ENCODE data around the gene PARD3B. TPM values are rescaled to one million over a fixed set of nuclear protein-coding genes. Genes with fewer than 3 reads are reported as not detected.

PARD3B gene
- total and polyA plus RNA-seq, 2 donors (not counting 1 experiment from before 2014, with no cell fraction given) = 7.4 to 20.6 TPM

- Histone ChIP-seq H3K4me2 (ENCODE audit: extremely low read depth, insufficient read depth, low read length) (no peak overlapping the region), H3K9ac (ENCODE audit: insufficient read depth, low read length) (no peak overlapping the region), H3K79me2 (ENCODE audit: control insufficient read depth, insufficient read depth, low read length) (no peaks in the 10 kb centered on the region), H3K27me3 (ENCODE audit: control insufficient read depth, insufficient read depth, low read length) (no peaks in the 10 kb centered on the region), H4K20me1 (ENCODE audit: control insufficient read depth, extremely low read depth, insufficient read depth, low read length) (no peaks in the 10 kb centered on the region), H2AFZ (ENCODE audit: low read length) (no peak overlapping the region), H3K36me3 (ENCODE audit: control insufficient read depth, insufficient read depth, low read length) (no peaks in the 10 kb centered on the region), H3K4me3 (replicated peaks in 1 of 4; ENCODE audit: control extremely low read depth in 1 of 4, insufficient read depth in 1 of 4, low read depth in 3 of 4, low read length in 4 of 4) (no peak overlapping the region), H3K27ac (ENCODE audit: insufficient read depth, low read length) (no peak overlapping the region), H3K4me1 (ENCODE audit: control insufficient read depth, extremely low read depth, insufficient read depth, low read length) (no peaks in the 10 kb centered on the region), H3K9me3 (ENCODE audit: control insufficient read depth, insufficient read depth, low read depth, low read length) (no peaks in the 10 kb centered on the region)
- no peak for TF ChIP-seq EZH2 (IDR thresholded peaks at IDR 0.05; ENCODE audit: low read length, missing control alignments)
- no peak for TF ChIP-seq CTCF (conservative IDR thresholded peaks at IDR 0.05 in 1 of 2, IDR thresholded peaks at IDR 0.05 in 1 of 2; ENCODE audit: low read depth in 1 of 2, low read length in 2 of 2)
- DNase-seq (ENCODE audit: low read depth in 2 of 2) = peak in 1 of 2 donors; percentile 77
Measured at GRCh38 chr2:205130111-205130829, 585.0 kb downstream of the PARD3B start.

GRCh38 chr2:205133544-205133943 lies 588.3 kb downstream of the PARD3B start:
- TF ChIP-seq CTCF (conservative IDR thresholded peaks at IDR 0.05 in 1 of 2, IDR thresholded peaks at IDR 0.05 in 1 of 2; ENCODE audit: low read depth in 1 of 2, low read length in 2 of 2) = no peak
- no peak for TF ChIP-seq EZH2 (IDR thresholded peaks at IDR 0.05; ENCODE audit: low read length, missing control alignments)
- no peaks in the 10 kb centered on the region for H3K79me2 ChIP-seq (ENCODE audit: control insufficient read depth, insufficient read depth, low read length)
- no peak overlapping the region for H3K4me3 ChIP-seq (replicated peaks in 1 of 4; ENCODE audit: control extremely low read depth in 1 of 4, insufficient read depth in 1 of 4, low read depth in 3 of 4, low read length in 4 of 4)
- H3K36me3 ChIP-seq (ENCODE audit: control insufficient read depth, insufficient read depth, low read length) = no peaks in the 10 kb centered on the region
- H3K4me1 ChIP-seq (ENCODE audit: control insufficient read depth, extremely low read depth, insufficient read depth, low read length) = no peaks in the 10 kb centered on the region
- H3K9me3 ChIP-seq (ENCODE audit: control insufficient read depth, insufficient read depth, low read depth, low read length) = no peaks in the 10 kb centered on the region
- H2AFZ ChIP-seq (ENCODE audit: low read length) = no peak overlapping the region
- H3K27me3 ChIP-seq (ENCODE audit: control insufficient read depth, insufficient read depth, low read length) = no peaks in the 10 kb centered on the region
- H3K9ac ChIP-seq (ENCODE audit: insufficient read depth, low read length) = no peak overlapping the region
- no peak overlapping the region for H3K27ac ChIP-seq (ENCODE audit: insufficient read depth, low read length)
- no peaks in the 10 kb centered on the region for H4K20me1 ChIP-seq (ENCODE audit: control insufficient read depth, extremely low read depth, insufficient read depth, low read length)
- H3K4me2 ChIP-seq (ENCODE audit: extremely low read depth, insufficient read depth, low read length) = no peak overlapping the region
- DNase-seq (ENCODE audit: low read depth in 2 of 2) = peak in 1 of 2 donors; percentile 26

- Histone ChIP-seq H3K27ac (ENCODE audit: insufficient read depth, low read length) (no peak overlapping the region), H3K27me3 (ENCODE audit: control insufficient read depth, insufficient read depth, low read length) (no peaks in the 10 kb centered on the region), H3K4me1 (ENCODE audit: control insufficient read depth, extremely low read depth, insufficient read depth, low read length) (no peaks in the 10 kb centered on the region), H3K9me3 (ENCODE audit: control insufficient read depth, insufficient read depth, low read depth, low read length) (no peaks in the 10 kb centered on the region), H3K4me2 (ENCODE audit: extremely low read depth, insufficient read depth, low read length) (no peak overlapping the region), H3K79me2 (ENCODE audit: control insufficient read depth, insufficient read depth, low read length) (no peaks in the 10 kb centered on the region), H2AFZ (ENCODE audit: low read length) (no peak overlapping the region), H3K9ac (ENCODE audit: insufficient read depth, low read length) (no peak overlapping the region), H3K36me3 (ENCODE audit: control insufficient read depth, insufficient read depth, low read length) (no peaks in the 10 kb centered on the region), H3K4me3 (replicated peaks in 1 of 4; ENCODE audit: control extremely low read depth in 1 of 4, insufficient read depth in 1 of 4, low read depth in 3 of 4, low read length in 4 of 4) (no peak overlapping the region), H4K20me1 (ENCODE audit: control insufficient read depth, extremely low read depth, insufficient read depth, low read length) (no peaks in the 10 kb centered on the region)
- no peak for TF ChIP-seq CTCF (conservative IDR thresholded peaks at IDR 0.05 in 1 of 2, IDR thresholded peaks at IDR 0.05 in 1 of 2; ENCODE audit: low read depth in 1 of 2, low read length in 2 of 2)
- no peak for TF ChIP-seq EZH2 (IDR thresholded peaks at IDR 0.05; ENCODE audit: low read length, missing control alignments)
- no peak for DNase-seq (ENCODE audit: low read depth in 2 of 2)
Measured at GRCh38 chr2:205138735-205139134, 593.5 kb downstream of the PARD3B start.

Data from fibroblast of lung (primary cell).